ENCODE measurements around the gene CDK6. TPM values are rescaled to one million over a fixed set of nuclear protein-coding genes. Genes with fewer than 3 reads are reported as not detected.

CDK6 gene
- total and polyA plus RNA-seq, 9 of the 15 experiments (the other 6 are each of a cell fraction or from before 2014, with no cell fraction given), result 7.6 to 109 (median 44.4) TPM

DNA sequence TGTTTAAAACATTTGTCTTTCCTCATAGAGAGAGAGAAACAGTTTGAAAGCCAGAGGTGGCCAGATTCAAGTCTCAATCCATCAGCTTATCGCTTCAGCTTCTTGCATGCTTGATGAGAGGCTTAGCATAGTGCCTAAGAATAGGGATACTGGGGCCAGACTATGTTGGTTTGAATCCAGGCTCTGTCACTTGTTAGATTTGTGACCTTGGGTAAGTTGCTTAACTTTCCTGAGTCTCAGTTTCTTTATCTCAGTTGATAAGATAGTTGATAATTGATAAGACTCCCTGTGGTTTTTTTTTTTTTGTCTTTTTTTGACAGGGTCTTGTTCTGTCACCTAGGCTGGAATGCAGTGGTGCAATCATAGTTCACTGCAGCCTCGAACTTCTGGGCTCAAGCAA, 12.1 kb upstream of the CDK6 start (continued):
- TF ChIP-seq MLX (CRISPR knock-in tag; conservative IDR thresholded peaks at IDR 0.05), result no peak
- TF ChIP-seq ILK (tag; IDR thresholded peaks at IDR 0.05; ENCODE audit: borderline replicate concordance, low read depth), result no peak

GRCh38 chr7:92847305-92847704, 10.9 kb upstream of the CDK6 start:
- Histone ChIP-seq H3K9me3 (replicated peaks; ENCODE audit: control insufficient read depth, insufficient read depth, low read depth, low read length) (no peaks in the 10 kb centered on the region), H3K4me2 (ENCODE audit: insufficient read depth, low read length) (no peak overlapping the region), H3K4me3 (no peak overlapping the region), H3K9ac (ENCODE audit: insufficient read depth in 1 of 2, low read depth in 2 of 2, low read length in 2 of 2) (no peak overlapping the region), H3K4me1 (replicated peaks in 1 of 2; ENCODE audit: control insufficient read depth in 2 of 2, insufficient read depth in 2 of 2, low read length in 2 of 2) (no peaks in the 10 kb centered on the region; a peak in 1 of 5 replicates), H2AFZ (ENCODE audit: low read depth, low read length) (no peak overlapping the region), H3K27ac (ENCODE audit: extremely low read depth, low read depth, low read length) (no peak overlapping the region), H3K27me3 (ENCODE audit: control insufficient read depth in 2 of 2, insufficient read depth in 2 of 2, low read length in 2 of 2) (no peaks in the 10 kb centered on the region), H3K79me2 (ENCODE audit: control insufficient read depth, insufficient read depth, low read length) (no peaks in the 10 kb centered on the region), H3K9me1 (ENCODE audit: control insufficient read depth, insufficient read depth, low read length) (no peaks in the 10 kb centered on the region), H3K36me3 (ENCODE audit: control insufficient read depth, insufficient read depth, low read length) (no peaks in the 10 kb centered on the region), H4K20me1 (replicated peaks; ENCODE audit: control insufficient read depth, insufficient read depth, low read length) (no peaks in the 10 kb centered on the region)
- WGBS (ENCODE audit: insufficient coverage, low coverage, missing lambda C conversion rate), result 43% methylated on average over 2 of the region's 2 CpGs
- ChIA-PET CTCF (ENCODE audit: low intra/inter-chr PET ratio) (no interaction called here), POLR2A (no interaction called here)
- DNase-seq (ENCODE audit: extremely low read depth in 1 of 4, low spot score in 3 of 4) (no peak), FAIRE-seq (no peak), ATAC-seq (no peak; the same call in 2 of the 3 replicates)
- in situ Hi-C loops (cut with MboI), result no loop called here
- intact Hi-C loops (cut with micrococcal nuclease), result no loop called here
- BruUV-seq (replicated peaks), result no TSS peak
- TF ChIP-seq HMGN3 (IDR thresholded peaks at IDR 0.05; ENCODE audit: borderline replicate concordance, extremely low read depth, insufficient read length, low read depth, low read length) (no peak), CEBPB (tag; IDR thresholded peaks at IDR 0.05) (peak; percentile 68), ZFP36 (IDR thresholded peaks at IDR 0.05; ENCODE audit: low read depth, low read length, partially characterized antibody) (no peak), DPF2 (IDR thresholded peaks at IDR 0.05) (no peak), NCOA4 (IDR thresholded peaks at IDR 0.05; ENCODE audit: partially characterized antibody) (no peak), ZNF197 (CRISPR knock-in tag; IDR thresholded peaks at IDR 0.05; ENCODE audit: low read depth) (no peak)

Data from K562 (cell line).